GM23248 (cell line): ENCODE measurements around the gene CUX1.

ENCODE experiments used
- EZH2 ChIP-seq: fragments of 200-600 bp; sonication (generic); IDR thresholded peaks from 2 replicates; pipeline ENCODE4 v1.6.1; 2018; ENCODE audit warnings: antibody characterized with exemption, mild to moderate bottlenecking; ENCODE audit not compliant: insufficient read depth, poor library complexity, severe bottlenecking
- EZH2phosphoT487 ChIP-seq: fragments of 200-600 bp; sonication (generic); IDR thresholded peaks from 2 replicates; pipeline ENCODE4 v1.6.1; 2018; ENCODE audit warnings: antibody characterized with exemption, moderate library complexity, mild to moderate bottlenecking, low read depth; ENCODE audit not compliant: insufficient read depth

DNA sequence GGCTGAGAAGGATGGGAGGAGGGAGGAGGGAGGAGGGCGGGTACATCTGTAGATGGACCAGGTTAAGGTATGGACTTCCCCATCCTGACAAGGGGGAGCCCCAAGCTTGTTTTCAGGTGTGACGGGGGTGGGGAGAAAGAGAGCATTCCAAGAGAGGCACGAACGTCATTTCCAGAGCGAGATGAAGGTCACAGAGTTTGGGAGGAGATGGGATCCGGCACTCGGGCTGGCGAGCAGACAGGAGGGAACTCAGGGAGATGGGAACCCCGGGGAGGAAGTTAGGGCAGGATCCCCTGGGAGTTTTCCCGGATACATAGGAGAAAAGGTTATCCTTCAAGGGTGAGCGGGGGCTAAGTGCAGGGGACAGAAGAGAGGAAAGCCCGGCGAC lies 118.8 kb downstream of the CUX1 start:
- no peak for TF ChIP-seq EZH2phosphoT487
- TF ChIP-seq EZH2, result no peak
